HG03378 (cell line): ENCODE results near the gene MCAT.

Experiments
- ATAC-seq: cut with Tn5 transposase; IDR thresholded peaks from one replicate; pipeline ENCODE4 v1.9.1; 2021; ENCODE audit warnings: mild to moderate bottlenecking, moderate library complexity; ENCODE audit not compliant: unreplicated experiment

MCAT gene

GRCh38 chr22:43173976-43174720 lies 30.9 kb upstream of the MCAT start:
- no peak for ATAC-seq

DNA sequence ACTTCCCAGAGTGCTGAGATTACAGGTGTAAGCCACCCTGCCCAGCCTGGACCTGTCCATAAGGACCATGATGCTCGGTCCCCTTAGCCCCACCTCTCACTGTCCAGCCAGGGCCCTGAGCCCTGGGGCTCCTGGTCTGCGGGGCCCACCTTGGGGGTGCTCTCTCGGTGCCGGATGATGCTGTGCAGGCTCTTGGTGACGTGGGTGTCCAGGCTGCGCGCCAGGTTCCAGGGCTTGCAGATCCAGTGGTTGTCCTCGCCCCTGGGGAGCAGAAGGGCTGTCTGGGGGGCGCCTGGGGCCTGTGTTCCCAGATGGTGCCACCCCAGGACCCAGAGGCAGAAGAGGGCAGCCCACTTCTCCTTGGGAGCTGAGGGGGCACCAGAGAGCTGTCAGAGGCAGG lies 30.4 kb upstream of the MCAT start:
- no peak for ATAC-seq

GRCh38 chr22:43172191-43172590 lies 29.0 kb upstream of the MCAT start:
- no peak for ATAC-seq

DNA sequence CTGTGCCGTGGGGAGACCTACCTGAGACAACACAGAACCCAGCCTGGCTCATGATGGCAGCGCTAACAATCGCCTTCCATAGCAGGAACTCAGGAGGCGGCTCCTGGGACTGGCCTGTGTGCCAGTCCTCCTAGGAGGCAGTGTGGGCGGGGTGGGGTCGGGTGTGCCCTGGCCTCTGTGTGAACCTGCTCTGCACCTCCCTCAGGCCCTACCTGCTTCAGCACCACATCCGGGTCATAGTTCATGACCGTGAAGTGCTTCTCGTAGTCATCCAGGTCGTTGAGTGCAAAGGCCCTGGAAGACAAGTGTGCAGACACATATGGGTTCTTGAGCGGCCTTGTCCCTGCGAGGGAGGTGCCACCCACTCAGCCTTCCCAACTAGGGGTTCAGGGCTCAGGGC lies 28.4 kb upstream of the MCAT start:
- ATAC-seq: no peak

- ATAC-seq: no peak
Observed at GRCh38 chr22:43171019-43171491, 27.9 kb upstream of the MCAT start.

GRCh38 chr22:43170131-43170480 lies 26.9 kb upstream of the MCAT start:
- ATAC-seq: no peak

DNA sequence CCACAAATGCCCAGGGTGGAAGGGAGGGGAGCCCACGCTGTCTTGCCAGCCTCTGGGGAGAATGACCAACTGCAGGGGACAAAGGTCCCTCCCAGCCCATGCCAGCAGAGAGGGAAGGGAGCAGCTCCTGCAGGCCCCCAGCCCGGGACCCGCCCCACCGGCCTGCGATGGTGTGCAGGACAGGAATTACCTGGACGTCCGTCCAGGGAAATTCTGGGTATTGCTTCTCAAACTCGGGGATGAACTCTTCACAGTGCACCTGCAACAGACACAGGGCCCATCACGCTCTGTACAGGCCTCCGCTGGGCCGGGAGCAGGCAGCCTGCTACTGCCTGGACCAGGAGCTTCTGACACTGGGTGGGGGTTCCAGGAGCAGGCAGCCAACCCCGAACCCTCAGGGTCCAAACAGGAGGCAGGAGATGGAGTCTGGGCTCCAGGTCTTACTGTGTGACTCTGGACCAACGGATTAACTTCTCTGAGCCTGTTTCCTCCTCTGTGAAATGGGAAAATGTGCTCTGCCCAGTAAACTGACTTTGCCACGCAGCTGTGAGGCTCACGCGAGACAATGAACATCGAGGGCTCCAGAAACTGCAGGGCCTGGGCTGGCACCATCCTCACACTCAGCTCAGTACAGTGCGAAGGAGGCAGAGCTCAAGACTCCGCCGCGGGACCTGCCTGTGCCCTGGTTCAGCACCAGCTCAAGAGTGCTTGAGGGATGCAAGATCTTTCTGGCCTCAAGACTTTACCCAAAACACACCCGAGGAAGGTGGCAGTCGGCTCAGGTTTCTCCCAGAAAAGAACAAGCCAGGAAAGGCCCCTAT lies 26.3 kb upstream of the MCAT start:
- ATAC-seq: no peak

- no peak for ATAC-seq
Observed at GRCh38 chr22:43168471-43169309, 25.5 kb upstream of the MCAT start.

GRCh38 chr22:43167001-43167589 lies 23.9 kb upstream of the MCAT start:
- no peak for ATAC-seq

GRCh38 chr22:43166132-43166930 lies 23.1 kb upstream of the MCAT start:
- ATAC-seq: no peak

GRCh38 chr22:43164636-43165035 lies 21.4 kb upstream of the MCAT start:
- ATAC-seq: no peak

DNA sequence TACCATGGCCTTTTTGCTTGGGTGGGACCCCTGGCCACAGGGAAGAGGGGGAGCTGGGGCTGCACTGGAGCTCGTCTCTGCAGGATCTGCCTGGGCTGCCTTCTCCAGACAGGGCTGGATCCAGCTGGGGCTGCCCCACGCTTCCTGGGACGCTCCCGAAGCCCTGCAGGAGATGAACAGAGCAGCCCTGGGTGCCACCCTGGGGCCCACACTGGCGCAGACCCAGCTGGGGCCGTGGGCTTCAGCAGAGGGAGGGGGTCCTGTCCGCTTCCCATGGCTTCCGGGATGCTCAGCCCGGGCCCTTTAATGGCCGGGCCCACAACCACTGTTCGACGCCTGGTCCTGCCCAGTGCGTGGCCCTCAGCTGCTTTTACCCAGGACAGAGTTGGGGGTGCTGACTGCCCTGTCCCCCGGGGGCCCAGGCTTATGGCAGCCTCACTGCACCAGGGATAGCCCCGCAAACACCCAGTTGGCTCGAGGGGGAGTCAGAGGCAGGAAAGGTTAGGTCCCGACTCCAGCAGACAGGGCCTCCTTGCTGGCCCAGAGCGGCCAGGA lies 20.1 kb upstream of the MCAT start:
- no peak for ATAC-seq

DNA sequence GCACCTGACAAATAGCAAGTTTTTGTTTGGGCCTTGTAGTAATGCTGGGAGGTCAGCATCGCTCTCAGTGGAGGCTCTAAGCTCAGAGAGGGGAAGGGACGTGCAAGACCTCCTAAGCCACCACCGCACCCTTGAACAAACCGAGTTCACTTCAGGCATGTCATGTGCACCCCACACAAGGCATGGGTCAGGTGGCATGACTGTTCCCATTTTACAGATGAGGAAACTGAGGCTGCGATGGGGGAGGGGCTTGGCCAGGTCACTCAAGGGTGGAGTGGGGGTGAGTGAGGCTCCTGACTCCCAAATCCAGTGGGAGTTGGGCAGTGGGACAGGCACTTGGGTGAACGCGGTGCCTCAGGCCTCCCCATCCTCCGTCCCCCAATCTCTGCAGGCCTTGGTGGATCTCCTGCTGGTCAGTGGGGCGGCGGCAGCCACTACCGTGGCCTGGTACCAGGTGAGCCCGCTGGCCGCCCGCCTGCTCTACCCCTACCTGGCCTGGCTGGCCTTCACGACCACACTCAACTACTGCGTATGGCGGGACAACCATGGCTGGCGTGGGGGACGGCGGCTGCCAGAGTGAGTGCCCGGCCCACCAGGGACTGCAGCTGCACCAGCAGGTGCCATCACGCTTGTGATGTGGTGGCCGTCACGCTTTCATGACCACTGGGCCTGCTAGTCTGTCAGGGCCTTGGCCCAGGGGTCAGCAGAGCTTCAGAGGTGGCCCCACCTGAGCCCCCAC lies 19.4 kb upstream of the MCAT start:
- ATAC-seq: no peak

GRCh38 chr22:43160497-43161126 lies 17.4 kb upstream of the MCAT start:
- no peak for ATAC-seq

DNA sequence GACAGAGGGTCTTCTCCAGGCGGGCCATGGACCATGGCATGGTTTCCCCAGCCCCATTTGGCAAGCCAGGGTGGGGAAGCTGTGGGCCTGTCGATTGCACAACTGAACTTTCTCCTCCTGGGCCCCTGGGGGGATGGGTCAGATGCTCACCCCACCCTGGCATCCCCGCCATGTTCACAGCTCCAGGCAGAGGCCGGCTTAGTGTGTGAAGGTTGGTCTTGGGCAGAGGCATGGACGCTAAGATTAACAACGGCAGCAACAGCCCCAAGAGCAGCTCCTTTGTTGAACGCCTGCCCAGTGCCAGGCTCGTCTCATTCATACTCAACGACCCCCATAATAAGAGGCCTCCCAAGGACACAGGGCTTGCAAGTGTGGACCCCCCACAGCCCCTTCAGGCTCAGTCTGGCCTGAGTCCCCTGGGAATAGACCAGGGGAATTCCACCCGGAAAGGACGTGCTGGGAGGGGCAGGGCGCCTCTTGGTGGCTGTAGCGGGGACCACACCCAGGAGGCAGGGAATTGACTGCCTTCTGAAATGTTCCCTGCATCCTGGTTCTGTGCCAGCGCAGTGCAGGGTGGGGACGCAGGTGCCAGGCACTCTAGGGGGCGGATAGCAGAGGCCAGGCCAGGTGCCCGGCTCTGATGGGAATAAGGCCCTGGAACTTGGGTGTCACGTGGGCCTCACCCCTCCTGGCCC lies 16.4 kb upstream of the MCAT start:
- ATAC-seq: no peak

- no peak for ATAC-seq
Observed at GRCh38 chr22:43158778-43159483, 15.7 kb upstream of the MCAT start.

DNA sequence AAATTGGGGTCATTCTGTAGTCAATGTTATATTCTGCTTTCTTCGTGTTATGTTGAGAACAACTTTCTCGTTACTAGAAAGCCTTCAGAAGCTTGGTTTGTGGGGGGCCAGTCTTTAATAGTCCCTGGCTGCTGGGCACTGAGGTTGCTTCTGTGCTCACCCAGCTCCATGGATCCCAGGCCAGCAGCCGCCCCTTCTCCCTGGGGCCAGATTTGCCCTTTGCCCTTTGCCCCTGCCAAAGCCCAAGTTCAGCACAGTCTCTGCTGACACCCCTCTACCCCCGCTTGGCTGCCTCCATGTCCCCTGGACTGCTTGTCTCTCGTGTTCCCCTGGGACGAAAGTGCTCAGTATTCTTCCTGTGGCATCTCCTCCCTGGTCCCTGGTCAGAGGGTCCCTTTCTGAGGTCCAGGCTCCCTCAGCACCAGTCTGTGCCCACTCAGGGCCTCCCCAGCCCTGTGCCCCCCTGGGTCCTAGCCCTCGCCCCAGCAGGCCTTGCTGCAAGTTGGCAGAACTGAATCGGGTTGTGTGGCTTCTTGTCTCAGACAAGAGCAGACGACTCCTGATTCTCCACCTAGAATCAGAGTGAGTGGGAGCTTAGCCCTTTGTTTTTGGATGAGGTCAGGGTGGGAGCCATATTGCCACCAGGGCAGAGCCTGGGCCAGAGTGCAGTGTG lies 14.8 kb upstream of the MCAT start:
- no peak for ATAC-seq
